ENCODE measurements around the gene ELOVL6.
"Not testable (repeated sequence)": the region's sequence is repeated elsewhere in the genome, so short reads cannot be mapped to it uniquely, and the experiment has no call there.

The ELOVL6 gene

GRCh38 chr4:110196871-110197528, 1.4 kb downstream of the ELOVL6 start:
- Histone ChIP-seq H3K36me3 (ENCODE audit: control insufficient read depth, insufficient read depth, low read length) (peaks cover 8% of the 10 kb centered on the region; the same call in 1 of the 2 replicates), H3K4me1 (ENCODE audit: control insufficient read depth, insufficient read depth, low read length) (peaks cover 42% of the 10 kb centered on the region), H3K4me3 (ENCODE audit: low read depth, low read length) (peak overlapping the region; percentile 95), H3K27ac (ENCODE audit: low read depth, low read length) (peak overlapping the region; percentile 93), H3K9me3 (ENCODE audit: control insufficient read depth, insufficient read depth, low read depth, low read length) (no peaks in the 10 kb centered on the region), H3K27me3 (ENCODE audit: control insufficient read depth, insufficient read depth, low read length) (no peaks in the 10 kb centered on the region), H3K9ac (ENCODE audit: low read length) (peak overlapping the region; percentile 89)

- Histone ChIP-seq H3K4me3 (ENCODE audit: low read depth, low read length) (peak overlapping the region; percentile 95), H3K9me3 (ENCODE audit: control insufficient read depth, insufficient read depth, low read depth, low read length) (no peaks in the 10 kb centered on the region), H3K9ac (ENCODE audit: low read length) (peak overlapping the region; percentile 89), H3K27me3 (ENCODE audit: control insufficient read depth, insufficient read depth, low read length) (no peaks in the 10 kb centered on the region), H3K36me3 (ENCODE audit: control insufficient read depth, insufficient read depth, low read length) (peaks cover 8% of the 10 kb centered on the region; the same call in 1 of the 2 replicates), H3K4me1 (ENCODE audit: control insufficient read depth, insufficient read depth, low read length) (peaks cover 37% of the 10 kb centered on the region), H3K27ac (ENCODE audit: low read depth, low read length) (peak overlapping the region; percentile 93)
Observed at GRCh38 chr4:110196206-110196870, 2.1 kb downstream of the ELOVL6 start.

GRCh38 chr4:110195561-110196205, 2.7 kb downstream of the ELOVL6 start:
- Histone ChIP-seq H3K27me3 (ENCODE audit: control insufficient read depth, insufficient read depth, low read length) (no peaks in the 10 kb centered on the region), H3K9me3 (ENCODE audit: control insufficient read depth, insufficient read depth, low read depth, low read length) (no peaks in the 10 kb centered on the region), H3K4me3 (ENCODE audit: low read depth, low read length) (peak overlapping the region; percentile 95), H3K4me1 (ENCODE audit: control insufficient read depth, insufficient read depth, low read length) (peaks cover 35% of the 10 kb centered on the region), H3K27ac (ENCODE audit: low read depth, low read length) (peak overlapping the region; percentile 93; the same call in 1 of the 2 replicates), H3K36me3 (ENCODE audit: control insufficient read depth, insufficient read depth, low read length) (peaks cover 12% of the 10 kb centered on the region; the same call in 1 of the 2 replicates), H3K9ac (ENCODE audit: low read length) (peak overlapping the region; percentile 89)

GRCh38 chr4:110193822-110194761, 4.3 kb downstream of the ELOVL6 start:
- H3K4me1 ChIP-seq (ENCODE audit: control insufficient read depth, insufficient read depth, low read length): peaks cover 30% of the 10 kb centered on the region
- H3K9ac ChIP-seq (ENCODE audit: low read length): peak overlapping the region; percentile 37
- H3K9me3 ChIP-seq (ENCODE audit: control insufficient read depth, insufficient read depth, low read depth, low read length): no peaks in the 10 kb centered on the region
- peak overlapping the region; percentile 73; the same call in 1 of the 2 replicates for H3K27ac ChIP-seq (ENCODE audit: low read depth, low read length)
- H3K4me3 ChIP-seq (ENCODE audit: low read depth, low read length): no peak overlapping the region
- no peaks in the 10 kb centered on the region for H3K27me3 ChIP-seq (ENCODE audit: control insufficient read depth, insufficient read depth, low read length)
- H3K36me3 ChIP-seq (ENCODE audit: control insufficient read depth, insufficient read depth, low read length): peaks cover 13% of the 10 kb centered on the region; the same call in 1 of the 2 replicates

GRCh38 chr4:110193287-110193686, 5.1 kb downstream of the ELOVL6 start:
- H3K27me3 ChIP-seq (ENCODE audit: control insufficient read depth, insufficient read depth, low read length); H3K9ac ChIP-seq (ENCODE audit: low read length); H3K4me3 ChIP-seq (ENCODE audit: low read depth, low read length); H3K9me3 ChIP-seq (ENCODE audit: control insufficient read depth, insufficient read depth, low read depth, low read length): not testable (repeated sequence)
- H3K4me1 ChIP-seq (ENCODE audit: control insufficient read depth, insufficient read depth, low read length): peaks cover 28% of the 10 kb centered on the region
- H3K27ac ChIP-seq (ENCODE audit: low read depth, low read length): peak overlapping the region; percentile 50; the same call in 1 of the 2 replicates
- H3K36me3 ChIP-seq (ENCODE audit: control insufficient read depth, insufficient read depth, low read length): peaks cover 18% of the 10 kb centered on the region; the same call in 1 of the 2 replicates

GRCh38 chr4:110190249-110190648, 8.2 kb downstream of the ELOVL6 start:
- Histone ChIP-seq H3K9ac (ENCODE audit: low read length) (no peak overlapping the region), H3K4me3 (ENCODE audit: low read depth, low read length) (no peak overlapping the region), H3K27ac (ENCODE audit: low read depth, low read length) (no peak overlapping the region), H3K4me1 (ENCODE audit: control insufficient read depth, insufficient read depth, low read length) (peaks cover 26% of the 10 kb centered on the region), H3K9me3 (ENCODE audit: control insufficient read depth, insufficient read depth, low read depth, low read length) (no peaks in the 10 kb centered on the region), H3K27me3 (ENCODE audit: control insufficient read depth, insufficient read depth, low read length) (no peaks in the 10 kb centered on the region), H3K36me3 (ENCODE audit: control insufficient read depth, insufficient read depth, low read length) (peaks cover 33% of the 10 kb centered on the region)

- Histone ChIP-seq H3K36me3 (ENCODE audit: control insufficient read depth, insufficient read depth, low read length) (peaks cover 30% of the 10 kb centered on the region), H3K27ac (ENCODE audit: low read depth, low read length) (no peak overlapping the region), H3K9me3 (ENCODE audit: control insufficient read depth, insufficient read depth, low read depth, low read length) (no peaks in the 10 kb centered on the region), H3K4me3 (ENCODE audit: low read depth, low read length) (no peak overlapping the region), H3K9ac (ENCODE audit: low read length) (no peak overlapping the region), H3K27me3 (ENCODE audit: control insufficient read depth, insufficient read depth, low read length) (no peaks in the 10 kb centered on the region), H3K4me1 (ENCODE audit: control insufficient read depth, insufficient read depth, low read length) (peaks cover 29% of the 10 kb centered on the region)
Observed at GRCh38 chr4:110188113-110188512, 10.3 kb downstream of the ELOVL6 start.

- Histone ChIP-seq H3K27me3 (ENCODE audit: control insufficient read depth, insufficient read depth, low read length) (no peaks in the 10 kb centered on the region), H3K36me3 (ENCODE audit: control insufficient read depth, insufficient read depth, low read length) (peaks cover 28% of the 10 kb centered on the region), H3K9me3 (ENCODE audit: control insufficient read depth, insufficient read depth, low read depth, low read length) (no peaks in the 10 kb centered on the region), H3K27ac (ENCODE audit: low read depth, low read length) (no peak overlapping the region), H3K4me3 (ENCODE audit: low read depth, low read length) (no peak overlapping the region), H3K4me1 (ENCODE audit: control insufficient read depth, insufficient read depth, low read length) (peaks cover 25% of the 10 kb centered on the region), H3K9ac (ENCODE audit: low read length) (peak overlapping the region; percentile 10)
Observed at GRCh38 chr4:110184791-110185155, 13.6 kb downstream of the ELOVL6 start.

- Histone ChIP-seq H3K4me3 (ENCODE audit: low read depth, low read length) (no peak overlapping the region), H3K9ac (ENCODE audit: low read length) (no peak overlapping the region), H3K4me1 (ENCODE audit: control insufficient read depth, insufficient read depth, low read length) (peaks cover 25% of the 10 kb centered on the region), H3K36me3 (ENCODE audit: control insufficient read depth, insufficient read depth, low read length) (peaks cover 32% of the 10 kb centered on the region), H3K27me3 (ENCODE audit: control insufficient read depth, insufficient read depth, low read length) (no peaks in the 10 kb centered on the region), H3K9me3 (ENCODE audit: control insufficient read depth, insufficient read depth, low read depth, low read length) (no peaks in the 10 kb centered on the region), H3K27ac (ENCODE audit: low read depth, low read length) (no peak overlapping the region)
Observed at GRCh38 chr4:110184140-110184790, 14.2 kb downstream of the ELOVL6 start.

- Histone ChIP-seq H3K27me3 (ENCODE audit: control insufficient read depth, insufficient read depth, low read length) (no peaks in the 10 kb centered on the region), H3K9me3 (ENCODE audit: control insufficient read depth, insufficient read depth, low read depth, low read length) (no peaks in the 10 kb centered on the region), H3K27ac (ENCODE audit: low read depth, low read length) (no peak overlapping the region), H3K4me3 (ENCODE audit: low read depth, low read length) (no peak overlapping the region), H3K9ac (ENCODE audit: low read length) (no peak overlapping the region), H3K4me1 (ENCODE audit: control insufficient read depth, insufficient read depth, low read length) (peaks cover 25% of the 10 kb centered on the region), H3K36me3 (ENCODE audit: control insufficient read depth, insufficient read depth, low read length) (peaks cover 33% of the 10 kb centered on the region)
Observed at GRCh38 chr4:110183643-110184042, 14.8 kb downstream of the ELOVL6 start.

Measured in HUES6 (cell line).